Measurements from ENCODE around the gene MBNL2. TPM values are rescaled to one million over a fixed set of nuclear protein-coding genes. Genes with fewer than 3 reads are reported as not detected.

Gene MBNL2
- total and polyA plus RNA-seq, 11 donors: 18.5 to 100 (median 81.4) TPM

DNA sequence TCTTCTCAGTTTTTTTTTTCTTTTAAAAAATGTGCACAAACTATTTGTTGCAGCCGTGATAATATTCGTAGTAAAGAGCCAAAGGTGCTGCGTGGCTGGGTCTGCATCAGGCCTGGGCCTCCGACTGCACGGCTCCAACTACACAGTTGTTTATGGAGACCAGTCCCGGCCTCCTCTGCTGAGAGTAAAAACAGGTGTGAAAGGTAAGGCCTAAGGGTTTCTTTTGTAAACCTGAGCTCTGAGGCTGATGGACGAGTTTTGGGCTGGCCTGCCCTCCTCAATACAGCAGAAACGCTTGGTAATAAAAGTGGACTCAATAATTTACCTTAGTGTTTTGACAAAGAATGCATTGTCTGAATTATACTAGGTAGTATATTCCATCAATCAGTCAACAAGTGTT, 3.9 kb downstream of the MBNL2 start:
- 20 to 49% (median 26%) methylated on average over 8 of the region's 8 CpGs for WGBS, 4 donors
- Histone ChIP-seq H3K36me3 (peaks cover 0 to under 1% (median 0%) of the 10 kb centered on the region in 9 donors), H3K9me3 (no peaks in the 10 kb centered on the region), H3K27me3 (no peaks in the 10 kb centered on the region), H3K4me3 (peak overlapping the region in 11 of 12 donors; percentile 56 to 81 (median 73)), H3K27ac (peak overlapping the region; percentile 2 to 96 (median 90)), H3K4me1 (peaks cover 7 to 75% (median 65%) of the 10 kb centered on the region in 12 donors)
- TF ChIP-seq POLR2A (IDR thresholded peaks at IDR 0.05) (no peak), CTCF (IDR thresholded peaks at IDR 0.05) (no peak)
- ATAC-seq: no peak
- DNase-seq: no peak
- intact Hi-C loops (cut with DNase I): loop anchor here in 7 of 10 donors (2.0 to 10.0 kb wide), 7 partner anchors 15 to 209 kb away; partner anchors contain the start of gene RAP2A (in 2 of the 7)

GRCh38 chr13:97226788-97227627, 4.9 kb downstream of the MBNL2 start:
- peak in 1 of 4 donors; percentile 33 for ATAC-seq

GRCh38 chr13:97228850-97229521, 6.9 kb downstream of the MBNL2 start:
- WGBS, 4 donors: 51 to 61% (median 59%) methylated on average over 3 of the region's 3 CpGs
- H3K36me3 ChIP-seq: peaks cover 0 to 5% (median 0%) of the 10 kb centered on the region in 9 donors
- TF ChIP-seq POLR2A (IDR thresholded peaks at IDR 0.05) (no peak), CTCF (IDR thresholded peaks at IDR 0.05) (no peak)
- H3K9me3 ChIP-seq: no peaks in the 10 kb centered on the region
- ATAC-seq: no peak
- no peaks in the 10 kb centered on the region for H3K27me3 ChIP-seq
- peaks cover 7 to 93% (median 79%) of the 10 kb centered on the region in 12 donors for H3K4me1 ChIP-seq
- H3K27ac ChIP-seq: peak overlapping the region in 2 of 12 donors; percentile 15 to 18
- H3K4me3 ChIP-seq: no peak overlapping the region
- no peak for DNase-seq
- intact Hi-C loops (cut with DNase I): loop anchor here in 6 of 10 donors (5.0 to 10.0 kb wide), 6 partner anchors 33 to 206 kb away; partner anchors contain the start of gene RAP2A (in 2 of the 6)

More at GRCh38 chr13:97226788-97227627, 4.9 kb downstream of the MBNL2 start:
- intact Hi-C loops (cut with DNase I): loop anchor here in 7 of 10 donors (2.0 to 10.0 kb wide), 7 partner anchors 14 to 208 kb away; partner anchors contain the start of gene RAP2A (in 2 of the 7)
- WGBS, 4 donors: 25 to 34% (median 29%) methylated on average over 6 of the region's 6 CpGs
- no peak for DNase-seq
- Histone ChIP-seq H3K27ac (peak overlapping the region in 11 of 12 donors; percentile 4 to 96 (median 90)), H3K9me3 (no peaks in the 10 kb centered on the region), H3K36me3 (peaks cover 0 to 5% (median 0%) of the 10 kb centered on the region in 9 donors), H3K4me3 (peak overlapping the region in 8 of 12 donors; percentile 5 to 81 (median 44)), H3K4me1 (peaks cover 7 to 79% (median 69%) of the 10 kb centered on the region in 12 donors), H3K27me3 (no peaks in the 10 kb centered on the region)
- TF ChIP-seq CTCF (IDR thresholded peaks at IDR 0.05) (no peak), POLR2A (IDR thresholded peaks at IDR 0.05) (no peak)
